Nucleus accumbens (tissue), 56 donors: ENCODE measurements around the gene ELAPOR2.
"Not testable (repeated sequence)": the region's sequence is repeated elsewhere in the genome, so short reads cannot be mapped to it uniquely, and the experiment has no call there.

ENCODE experiments used
- DNase-seq, 56 donors: peaks; one replicate each; lab custom pipeline; 2025; lab: John Stamatoyannopoulos, UW

The ELAPOR2 gene

DNA sequence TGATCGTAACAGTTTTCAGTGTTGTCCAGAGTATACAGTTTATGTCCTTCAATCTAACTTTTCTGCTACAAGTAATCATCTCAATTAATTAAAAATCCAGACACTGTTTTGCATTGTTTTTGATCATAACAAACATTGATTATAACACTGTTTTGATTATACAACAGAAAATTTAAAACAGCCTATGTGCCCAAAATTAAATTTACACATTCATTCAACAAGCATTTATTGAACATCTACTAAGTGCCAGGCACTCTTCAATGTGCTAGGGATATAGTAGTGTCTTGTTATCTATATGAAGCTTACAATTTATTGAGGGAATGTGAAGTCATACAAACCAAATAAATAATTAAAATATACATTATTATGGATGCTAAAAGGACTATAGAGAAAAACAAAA is 10.6 kb downstream of the ELAPOR2 start:
- no peak for DNase-seq

DNA sequence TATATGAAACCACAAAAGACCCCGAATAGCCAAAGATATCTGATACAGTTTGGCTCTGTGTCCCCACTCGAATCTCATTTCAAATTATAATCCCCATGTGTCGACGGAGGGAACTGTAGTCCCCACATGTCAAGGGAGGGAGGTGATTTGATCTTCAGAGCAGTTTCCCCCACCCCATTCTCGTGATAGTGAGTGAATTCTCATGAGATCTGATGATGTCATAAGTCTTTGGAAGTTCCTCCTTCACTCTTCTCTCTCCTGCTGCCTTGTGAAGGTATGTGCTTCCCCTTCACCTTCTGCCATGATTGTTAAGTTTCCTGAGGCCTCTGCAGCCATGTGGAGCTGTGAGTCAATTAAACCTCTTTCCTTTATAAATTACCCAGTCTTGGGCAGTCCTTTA is 13.0 kb downstream of the ELAPOR2 start:
- DNase-seq = no peak

DNA sequence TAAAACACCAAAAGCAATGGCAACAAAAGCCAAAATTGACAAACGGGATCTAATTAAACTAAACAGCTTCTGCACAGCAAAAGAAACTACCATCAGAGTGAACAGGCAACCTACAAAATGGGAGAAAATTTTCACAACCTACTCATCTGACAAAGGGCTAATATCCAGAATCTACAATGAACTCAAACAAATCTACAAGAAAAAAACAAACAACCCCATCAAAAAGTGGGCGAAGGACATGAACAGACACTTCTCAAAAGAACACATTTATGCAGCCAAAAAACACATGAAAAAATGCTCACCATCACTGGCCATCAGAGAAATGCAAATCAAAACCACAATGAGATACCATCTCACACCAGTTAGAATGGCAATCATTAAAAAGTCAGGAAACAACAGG is 14.7 kb downstream of the ELAPOR2 start:
- not testable (repeated sequence) for DNase-seq

DNA sequence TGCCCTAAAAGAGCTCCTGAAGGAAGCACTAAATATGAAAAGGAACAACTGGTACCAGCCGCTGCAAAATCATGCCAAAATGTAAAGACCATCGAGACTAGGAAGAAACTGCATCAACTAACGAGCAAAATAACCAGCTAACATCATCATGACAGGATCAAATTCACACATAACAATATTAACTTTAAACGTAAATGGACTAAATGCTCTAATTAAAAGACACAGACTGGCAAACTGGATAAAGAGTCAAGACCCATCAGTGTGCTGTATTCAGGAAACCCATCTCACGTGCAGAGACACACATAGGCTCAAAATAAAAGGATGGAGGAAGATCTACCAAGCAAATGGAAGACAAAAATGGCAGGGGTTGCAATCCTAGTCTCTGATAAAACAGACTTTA is 17.9 kb downstream of the ELAPOR2 start:
- not testable (repeated sequence) for DNase-seq

DNA sequence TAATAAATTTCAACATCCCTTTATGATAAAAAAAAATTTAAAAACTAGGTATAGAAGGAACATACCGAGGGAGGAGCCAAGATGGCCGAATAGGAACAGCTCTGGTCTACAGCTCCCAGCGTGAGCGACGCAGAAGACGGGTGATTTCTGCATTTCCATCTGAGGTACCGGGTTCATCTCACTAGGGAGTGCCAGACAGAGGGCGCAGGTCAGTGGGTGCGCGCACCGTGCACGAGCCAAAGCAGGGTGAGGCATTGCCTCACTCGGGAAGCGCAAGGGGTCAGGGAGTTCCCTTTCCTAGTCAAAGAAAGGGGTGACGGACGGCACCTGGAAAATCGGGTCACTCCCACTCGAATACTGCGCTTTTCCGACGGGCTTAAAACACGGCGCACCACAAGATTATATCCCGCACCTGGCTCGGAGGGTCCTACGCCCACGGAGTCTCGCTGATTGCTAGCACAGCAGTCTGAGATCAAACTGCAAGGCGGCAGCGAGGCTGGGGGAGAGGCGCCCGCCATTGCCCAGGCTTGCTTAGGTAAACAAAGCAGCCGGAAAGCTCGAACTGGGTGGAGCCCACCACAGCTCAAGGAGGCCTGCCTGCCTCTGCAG is 19.7 kb downstream of the ELAPOR2 start:
- not testable (repeated sequence) for DNase-seq

DNA sequence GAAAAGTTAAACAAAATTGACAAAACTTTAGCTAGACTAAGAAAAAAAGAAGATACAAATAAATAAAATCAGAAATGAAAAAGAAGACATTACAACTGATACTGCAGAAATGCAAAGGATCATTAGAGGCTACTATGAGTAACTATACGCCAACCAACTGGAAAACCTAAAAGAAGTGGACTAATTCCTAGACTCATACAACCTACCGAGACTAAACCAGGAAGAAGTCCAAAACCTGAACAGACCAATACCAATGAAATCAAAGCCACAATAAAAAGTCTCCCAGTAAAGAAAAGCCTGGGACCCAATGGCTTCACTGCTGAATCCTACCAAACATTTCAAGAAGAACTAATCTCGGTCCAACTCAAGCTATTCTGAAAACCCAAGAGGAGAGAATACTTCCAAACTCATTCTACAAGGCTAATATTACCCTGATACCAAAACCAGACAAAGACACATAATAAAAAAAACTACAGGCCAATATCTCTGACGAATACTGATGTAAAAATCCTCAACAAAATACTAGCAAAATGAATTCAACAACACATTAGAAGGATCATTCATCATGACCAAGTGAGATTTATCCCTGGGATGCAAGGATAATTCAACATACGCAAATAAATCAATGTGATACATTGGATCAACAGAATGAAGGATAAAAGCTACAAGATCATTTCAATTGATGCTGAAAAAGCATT is 20.3 kb downstream of the ELAPOR2 start:
- no peak for DNase-seq

DNA sequence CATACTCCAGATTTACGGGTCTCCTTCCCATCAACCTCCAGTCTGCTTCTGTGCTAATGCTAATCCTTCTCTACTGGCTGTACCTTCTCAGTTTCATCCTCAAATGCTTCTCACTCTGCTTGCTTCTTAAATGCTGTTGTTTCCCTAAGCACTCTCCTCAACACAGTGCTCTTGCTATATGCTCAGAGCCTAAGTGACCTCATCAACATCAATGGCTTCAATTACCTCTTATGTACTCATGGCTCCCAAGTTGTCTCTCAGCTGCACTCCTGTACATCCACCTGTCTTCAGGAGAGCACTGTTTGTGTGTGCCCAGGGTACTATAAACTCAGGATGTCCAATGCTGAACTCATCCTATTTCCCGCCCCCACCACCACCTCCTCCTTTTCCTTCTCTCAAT is 22.5 kb downstream of the ELAPOR2 start:
- DNase-seq = no peak

DNA sequence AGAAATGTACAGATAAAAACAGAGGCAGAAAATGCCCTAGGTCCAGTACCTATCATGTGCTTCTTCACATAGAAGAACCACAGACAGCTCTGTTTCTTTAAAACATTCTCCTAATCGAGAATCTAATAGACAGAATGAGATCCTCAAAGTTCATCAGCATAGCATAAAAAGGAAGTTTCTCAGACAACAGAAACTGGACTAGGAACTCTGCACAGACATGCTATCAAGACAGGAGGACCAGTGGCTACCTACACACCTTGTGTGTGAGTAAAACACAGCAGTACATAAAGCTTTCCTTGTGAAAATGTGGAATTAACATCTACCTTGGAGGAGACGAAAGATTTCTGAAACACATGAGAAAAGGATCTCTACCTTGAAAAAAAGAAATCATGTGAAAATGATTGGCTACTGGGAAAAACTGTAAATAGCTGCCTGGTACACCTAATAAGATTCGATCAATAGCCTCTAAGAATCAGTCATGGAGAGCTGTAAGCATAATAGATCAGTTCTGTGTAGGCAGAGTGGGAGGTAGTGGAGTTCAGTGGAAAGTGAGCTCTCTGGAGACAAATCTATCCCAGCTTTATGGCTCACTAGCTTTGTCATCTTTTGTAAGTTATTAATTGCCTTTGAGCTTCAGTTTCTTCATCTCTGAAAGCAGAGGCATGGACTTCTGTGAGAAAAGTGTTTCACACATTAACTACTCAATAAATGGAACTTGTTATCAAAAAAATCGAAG is 26.7 kb downstream of the ELAPOR2 start:
- no peak for DNase-seq

DNA sequence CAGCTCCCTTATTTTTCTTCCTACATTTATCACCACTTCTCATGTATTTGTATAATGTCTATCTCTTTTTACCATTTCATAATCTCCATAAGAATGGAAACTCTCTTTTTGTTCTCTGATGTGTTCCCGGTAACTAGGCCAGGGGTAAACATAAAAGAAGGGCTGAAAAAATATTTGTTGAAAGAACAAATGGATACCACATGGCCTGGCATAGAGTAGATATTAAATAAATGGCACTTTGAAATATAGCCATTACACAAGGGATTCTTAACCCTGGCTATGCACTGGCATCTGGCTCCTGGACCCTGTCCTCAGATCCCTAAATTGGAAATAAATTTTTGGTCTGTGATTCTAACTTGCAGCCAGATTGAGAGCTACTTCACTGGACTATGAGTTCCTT is 30.4 kb downstream of the ELAPOR2 start:
- DNase-seq = no peak

DNA sequence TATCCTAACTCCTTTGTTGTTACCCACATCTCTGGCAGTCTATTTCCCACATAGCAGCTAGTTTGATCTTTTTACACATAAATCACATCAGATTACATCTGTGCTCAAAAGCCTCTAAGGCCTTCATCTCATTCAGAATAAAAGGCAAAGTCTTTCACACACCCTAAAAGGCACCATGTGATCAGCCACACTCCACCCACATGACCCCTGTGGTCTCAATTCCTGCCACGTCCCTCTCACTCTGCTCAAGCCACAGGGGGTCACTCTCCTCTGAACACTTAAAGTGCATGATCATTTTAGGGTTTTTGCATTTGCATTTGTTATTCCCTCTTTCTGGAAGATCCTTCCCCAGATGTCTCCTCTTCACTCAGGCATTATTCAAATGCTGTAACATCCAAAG is 30.8 kb downstream of the ELAPOR2 start:
- no peak for DNase-seq

DNA sequence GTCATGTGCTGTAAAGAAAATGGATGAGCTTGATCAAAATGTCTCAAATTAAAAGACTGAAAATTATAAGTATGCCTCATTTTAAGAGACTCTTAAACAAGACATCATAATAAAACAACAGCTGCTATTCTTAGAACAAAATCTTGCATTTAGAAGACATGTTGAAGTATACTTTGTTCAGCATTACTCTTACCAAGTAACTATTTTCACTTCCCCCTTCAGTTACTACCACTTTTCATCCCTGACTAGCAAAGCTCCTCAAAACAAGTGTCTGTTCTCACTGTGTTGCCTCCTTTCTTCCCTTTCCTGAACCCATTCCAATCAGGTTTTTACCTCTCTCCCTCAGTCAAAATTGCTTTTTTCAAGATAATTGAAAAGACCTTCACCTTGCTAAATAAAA is 31.6 kb downstream of the ELAPOR2 start:
- no peak for DNase-seq

DNA sequence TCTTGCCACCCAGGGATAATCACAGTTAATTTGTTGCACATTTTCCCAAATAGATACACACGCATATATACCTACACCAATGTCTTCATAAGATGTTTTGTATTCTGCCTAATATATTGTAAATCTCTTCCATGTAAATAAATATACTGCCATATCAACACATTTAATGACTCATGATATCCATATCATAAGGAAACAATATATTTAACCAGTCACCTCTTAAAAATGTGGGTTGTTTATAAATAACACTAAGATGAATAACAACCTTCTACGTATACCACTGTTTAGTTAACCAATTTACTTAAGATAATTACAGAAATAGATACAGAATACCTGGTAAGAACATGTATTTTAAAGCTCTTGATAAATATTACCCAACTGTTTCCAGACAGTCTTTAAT is 38.2 kb downstream of the ELAPOR2 start:
- DNase-seq = no peak

DNA sequence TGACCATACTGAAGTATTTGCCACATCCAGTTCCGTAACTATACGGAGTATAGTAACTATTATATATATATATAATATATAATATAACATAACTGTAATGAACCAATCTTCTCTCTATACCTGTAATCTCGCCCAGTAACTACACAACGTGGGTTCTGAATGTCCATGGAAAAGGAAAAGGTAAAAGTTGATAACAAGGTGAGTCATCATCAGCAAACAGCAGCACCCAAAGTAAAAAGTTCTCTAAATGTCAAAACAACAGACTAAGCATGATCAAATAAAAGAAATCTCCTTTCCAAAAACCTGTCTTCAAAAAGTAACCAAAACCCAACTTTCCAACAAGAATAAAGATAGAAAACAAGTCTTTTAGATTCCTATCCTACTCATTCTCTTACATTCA is 42.8 kb downstream of the ELAPOR2 start:
- no peak for DNase-seq

DNA sequence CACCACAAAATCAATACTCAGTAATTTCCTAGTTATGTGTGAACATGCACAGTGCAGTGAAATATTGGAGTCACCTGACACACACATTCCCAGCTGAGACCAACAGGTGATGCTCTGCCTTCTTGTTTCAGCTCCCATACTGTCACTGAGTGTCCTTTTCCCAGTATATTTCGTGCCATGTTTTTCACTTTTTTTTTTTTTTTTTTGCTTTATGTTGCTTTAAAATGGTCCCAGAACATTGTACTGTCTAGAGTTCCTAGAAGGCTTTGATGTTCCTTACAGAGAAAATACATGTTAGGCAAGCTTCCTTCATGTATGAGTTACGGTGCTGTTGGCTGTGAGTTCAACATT is 45.6 kb downstream of the ELAPOR2 start:
- DNase-seq = no peak

DNA sequence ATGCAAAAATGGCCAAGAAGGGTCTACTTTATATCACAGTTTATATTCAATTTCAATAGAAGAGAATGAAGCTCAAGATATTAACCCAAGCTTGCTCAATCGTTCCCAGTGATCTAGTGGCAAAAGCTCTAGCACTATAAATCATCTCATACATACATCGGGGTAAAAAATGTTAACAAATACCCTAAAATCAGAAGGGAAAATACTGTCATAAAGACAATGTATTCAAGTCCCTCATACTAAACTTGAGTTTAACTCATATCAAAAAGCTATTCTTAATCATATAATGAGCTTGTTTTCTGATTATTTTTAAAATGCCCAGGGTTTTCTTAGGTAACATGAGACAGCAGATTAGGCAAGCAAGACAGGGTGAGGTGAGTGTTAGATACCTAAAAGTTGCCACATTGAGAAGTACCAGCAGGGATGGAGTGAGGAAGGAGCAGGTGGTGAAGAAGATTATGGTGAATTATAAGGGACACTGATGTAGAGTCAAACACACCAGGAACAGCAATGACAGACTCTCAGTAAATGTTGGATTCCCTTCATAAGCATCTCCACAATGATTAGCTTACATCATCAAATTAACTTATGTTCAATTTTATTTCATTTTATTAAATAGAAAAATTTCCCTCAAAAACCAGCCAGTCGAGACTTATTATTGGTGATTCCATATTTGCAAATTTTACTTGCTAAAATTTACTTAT is 46.2 kb downstream of the ELAPOR2 start:
- DNase-seq = no peak
